GM12875 (cell line): Measurements from ENCODE around the gene SERPINB6.
A peak's percentile ranks its signal among the peaks of the same experiment; 100 is the strongest.

ENCODE experiments used
- H3K4me3 ChIP-seq: one replicate; pipeline ENCODE4 v1.5.1; 2011; ENCODE audit warnings: low read depth, low read length, control low read depth
- CTCF ChIP-seq: IDR thresholded peaks from 2 replicates; pipeline ENCODE4 v1.5.1; 2011; ENCODE audit warnings: low read depth, mild to moderate bottlenecking, control low read depth, inconsistent platforms, low read length, moderate library complexity, borderline replicate concordance; ENCODE audit not compliant: insufficient read depth

The SERPINB6 gene

GRCh38 chr6:2989332-2990247, 18.2 kb upstream of the SERPINB6 start:
- peak overlapping the region; percentile 60 for H3K4me3 ChIP-seq
- TF ChIP-seq CTCF, result no peak

GRCh38 chr6:2988426-2989331, 17.3 kb upstream of the SERPINB6 start:
- H3K4me3 ChIP-seq, result peak overlapping the region; percentile 60
- TF ChIP-seq CTCF, result peak; percentile 89

GRCh38 chr6:2988094-2988425, 16.7 kb upstream of the SERPINB6 start:
- peak overlapping the region; percentile 60 for H3K4me3 ChIP-seq
- no peak for TF ChIP-seq CTCF

GRCh38 chr6:2986722-2987221, 15.4 kb upstream of the SERPINB6 start:
- no peak overlapping the region for H3K4me3 ChIP-seq
- TF ChIP-seq CTCF, result no peak

- H3K4me3 ChIP-seq, result no peak overlapping the region
- no peak for TF ChIP-seq CTCF
Measured at GRCh38 chr6:2984738-2985406, 13.5 kb upstream of the SERPINB6 start.

GRCh38 chr6:2982426-2983117, 11.2 kb upstream of the SERPINB6 start:
- no peak overlapping the region for H3K4me3 ChIP-seq

More at GRCh38 chr6:2982426-2983117, 11.2 kb upstream of the SERPINB6 start:
- TF ChIP-seq CTCF, result no peak
